Islet precursor cell (in vitro differentiated cells): ENCODE results near the gene CPNE2.

Experiments used
- DNase-seq: peaks from one replicate; pipeline ENCODE4 v3.0.0-alpha.2; 2018

CPNE2 gene

GRCh38 chr16:57146735-57147134 lies 54.4 kb downstream of the CPNE2 start:
- peak; percentile 73 for DNase-seq

GRCh38 chr16:57147381-57148221 lies 55.2 kb downstream of the CPNE2 start:
- peak; percentile 42 for DNase-seq

DNA sequence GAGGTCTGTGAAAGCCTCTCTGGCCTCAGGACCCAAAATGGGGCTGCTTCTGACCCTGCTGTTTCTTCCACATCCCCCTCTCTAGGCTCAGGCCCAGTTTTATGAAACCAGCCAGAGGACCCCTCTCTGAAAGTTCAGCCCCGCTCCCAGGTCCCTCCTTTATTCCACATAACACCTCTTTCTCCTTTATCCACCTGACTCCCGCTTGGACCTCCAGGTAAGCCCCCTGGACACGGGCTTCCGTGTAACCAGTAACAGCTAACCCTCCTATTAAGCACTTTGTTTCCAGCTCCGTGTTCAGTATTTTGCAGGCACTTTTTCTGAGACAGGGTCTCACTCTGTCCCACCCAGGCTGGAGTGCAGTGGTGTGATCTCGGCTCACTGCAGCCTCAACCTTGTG lies 56.1 kb downstream of the CPNE2 start:
- peak; percentile 33 for DNase-seq

- no peak for DNase-seq
Observed at GRCh38 chr16:57149391-57149790, 57.0 kb downstream of the CPNE2 start.

- no peak for DNase-seq
Observed at GRCh38 chr16:57150682-57151330, 58.4 kb downstream of the CPNE2 start.

DNA sequence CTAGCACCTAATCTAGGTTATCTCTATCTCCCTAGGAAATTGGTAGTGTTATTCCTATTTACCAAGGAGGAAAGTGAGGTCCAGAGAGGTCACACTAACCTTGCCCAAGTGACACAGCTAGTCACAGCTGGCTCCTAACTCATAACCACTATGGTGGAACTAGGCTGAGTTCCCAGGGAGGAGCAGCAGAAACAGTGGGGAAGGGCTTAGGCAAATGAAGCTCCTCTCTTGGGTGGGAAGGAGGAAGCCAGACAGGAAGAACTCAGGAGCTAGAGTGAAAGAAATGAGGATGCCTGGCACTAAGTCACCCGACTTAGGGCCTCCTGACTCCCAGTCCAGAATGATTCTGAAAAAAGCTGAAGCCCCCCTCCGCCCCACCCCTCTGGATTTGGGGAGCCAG lies 59.0 kb downstream of the CPNE2 start:
- DNase-seq, result no peak

GRCh38 chr16:57152096-57153093 lies 60.0 kb downstream of the CPNE2 start:
- no peak for DNase-seq

GRCh38 chr16:57153841-57154240 lies 61.5 kb downstream of the CPNE2 start:
- DNase-seq, result no peak

GRCh38 chr16:57155702-57156350 lies 63.4 kb downstream of the CPNE2 start:
- DNase-seq, result no peak

GRCh38 chr16:57156351-57156703 lies 63.9 kb downstream of the CPNE2 start:
- no peak for DNase-seq

DNA sequence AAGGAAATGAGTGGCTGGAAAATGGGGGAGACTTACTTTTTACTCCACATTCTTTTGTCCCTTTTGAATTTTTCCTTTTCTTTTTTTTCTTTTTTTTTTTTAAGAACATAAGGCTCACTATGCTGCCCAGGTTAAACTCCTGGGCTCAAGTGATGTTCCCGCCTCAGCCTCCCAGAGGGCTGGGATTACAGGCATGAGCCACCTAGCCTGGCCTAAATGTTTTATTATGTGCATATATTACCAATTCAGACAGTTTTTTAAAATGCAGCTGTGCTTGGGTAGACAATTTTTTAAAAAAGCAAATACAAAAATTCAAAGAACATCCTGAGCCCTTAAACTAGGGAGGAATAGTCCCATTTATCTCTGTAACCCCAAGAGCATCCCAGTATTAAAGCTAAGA lies 65.2 kb downstream of the CPNE2 start:
- DNase-seq, result no peak

GRCh38 chr16:57159447-57159846 lies 67.1 kb downstream of the CPNE2 start:
- no peak for DNase-seq

- DNase-seq, result no peak
Observed at GRCh38 chr16:57163842-57164241, 71.5 kb downstream of the CPNE2 start.

- DNase-seq, result no peak
Observed at GRCh38 chr16:57165483-57165882, 73.1 kb downstream of the CPNE2 start.

DNA sequence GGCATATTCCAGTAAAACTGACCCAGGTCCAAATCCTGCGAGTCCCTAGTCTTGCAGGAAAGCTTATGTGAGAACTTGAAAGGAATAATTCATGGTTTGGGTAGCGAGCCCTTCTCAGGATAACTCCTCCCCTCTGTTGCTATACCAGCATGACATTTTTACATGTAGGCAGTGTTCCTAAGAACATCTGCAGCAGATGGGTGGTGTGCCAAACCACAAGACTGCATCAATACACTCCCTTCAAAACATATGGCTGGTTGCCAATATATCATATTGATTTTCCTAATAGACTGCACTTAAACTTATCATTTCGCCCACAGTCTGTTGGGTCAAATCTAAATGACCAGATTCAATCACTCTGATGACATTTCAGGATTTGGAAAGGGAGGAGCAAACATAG lies 73.6 kb downstream of the CPNE2 start:
- DNase-seq, result no peak

DNA sequence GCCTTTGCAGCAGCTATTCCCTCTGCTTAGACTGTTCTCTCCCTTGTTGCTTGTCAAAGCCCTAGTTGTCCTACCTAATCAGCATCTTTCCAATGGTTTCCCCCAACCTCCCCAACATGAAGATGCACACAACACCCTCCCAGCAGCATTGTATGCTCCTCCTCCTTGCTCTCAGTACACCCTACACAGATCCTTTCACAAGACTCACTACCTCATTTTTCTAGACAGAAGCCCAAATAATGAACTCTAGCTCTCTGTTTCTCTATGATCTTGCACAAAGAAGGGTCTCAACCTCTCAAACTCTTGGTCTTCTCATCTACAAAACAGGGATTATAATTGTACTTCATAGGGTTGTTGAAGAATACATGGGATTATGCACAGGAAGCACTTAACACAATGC lies 74.1 kb downstream of the CPNE2 start:
- no peak for DNase-seq

DNA sequence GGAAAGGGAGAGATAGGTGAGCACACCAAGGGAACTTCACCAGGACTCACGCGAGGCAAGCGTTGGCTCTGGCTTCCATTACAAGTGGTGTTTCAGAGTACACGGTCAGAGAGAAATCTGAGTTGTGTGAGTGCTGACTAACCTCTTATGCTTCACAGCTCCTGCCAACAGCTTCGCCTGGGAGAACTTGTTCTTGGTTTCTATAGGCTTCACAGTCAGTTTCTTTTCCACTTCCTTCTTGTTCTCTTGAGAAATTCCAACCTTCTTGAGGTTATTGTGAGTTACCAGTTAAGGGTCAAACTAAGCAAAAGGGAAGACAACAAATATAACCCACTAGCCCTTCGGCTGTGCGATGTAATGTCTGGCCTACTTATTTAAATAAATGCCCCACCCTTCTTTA lies 74.6 kb downstream of the CPNE2 start:
- DNase-seq, result no peak

- DNase-seq, result no peak
Observed at GRCh38 chr16:57167538-57167937, 75.2 kb downstream of the CPNE2 start.

GRCh38 chr16:57167953-57168352 lies 75.6 kb downstream of the CPNE2 start:
- no peak for DNase-seq

DNA sequence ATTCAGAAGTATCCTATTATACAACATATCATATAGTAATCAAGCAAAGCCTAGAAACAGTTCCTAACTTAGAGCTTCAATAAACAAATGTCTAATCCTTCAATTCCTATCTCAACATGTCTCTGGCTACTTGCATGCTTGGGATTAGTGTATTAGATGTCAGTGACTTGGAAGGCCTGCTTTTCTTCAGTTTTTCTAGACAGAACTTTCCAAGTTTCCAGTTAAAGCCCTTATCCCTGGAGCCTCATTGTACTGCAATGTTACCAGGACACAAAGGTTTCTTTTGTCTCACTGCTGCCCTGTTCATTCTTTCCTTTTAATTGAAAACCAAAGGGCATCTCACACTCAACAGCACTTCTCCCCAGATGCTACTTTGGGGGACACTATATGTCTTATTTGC lies 76.9 kb downstream of the CPNE2 start:
- no peak for DNase-seq

GRCh38 chr16:57172721-57173290 lies 80.4 kb downstream of the CPNE2 start:
- no peak for DNase-seq

- no peak for DNase-seq
Observed at GRCh38 chr16:57175896-57176295, 83.5 kb downstream of the CPNE2 start.

DNA sequence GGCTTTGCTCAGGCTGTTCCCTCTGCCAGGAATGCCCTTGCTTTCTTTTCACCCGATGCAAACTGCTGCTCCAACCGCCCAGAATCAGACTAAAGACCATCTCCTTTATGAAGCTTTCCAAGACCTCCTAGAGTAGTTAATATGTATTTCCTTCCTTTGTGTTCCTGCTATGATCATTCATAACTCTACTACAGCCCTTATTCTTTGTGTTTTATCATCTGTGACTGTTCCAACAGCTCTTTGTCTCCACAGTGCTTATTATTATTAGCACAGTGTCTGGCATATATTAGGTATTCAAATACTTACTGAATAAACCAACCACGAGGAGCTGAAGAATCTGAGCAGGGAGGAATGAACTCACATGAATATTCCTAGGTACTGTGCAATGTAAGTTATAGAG lies 85.8 kb downstream of the CPNE2 start:
- no peak for DNase-seq
